HG02884 (cell line): ENCODE data around the gene DMXL2.
"Not testable (repeated sequence)": the region's sequence is repeated elsewhere in the genome, so short reads cannot be mapped to it uniquely, and the experiment has no call there.

ENCODE experiments used
- ATAC-seq: cut with Tn5 transposase; IDR thresholded peaks from one replicate; pipeline ENCODE4 v1.9.1; 2021; ENCODE audit warnings: mild to moderate bottlenecking, moderate library complexity; ENCODE audit not compliant: unreplicated experiment

The DMXL2 gene

GRCh38 chr15:51621936-51622603, 501 bp downstream of the DMXL2 start:
- ATAC-seq = peak; percentile 46

GRCh38 chr15:51621155-51621765, 1.3 kb downstream of the DMXL2 start:
- no peak for ATAC-seq

- ATAC-seq = no peak
Measured at GRCh38 chr15:51620641-51621040, 1.9 kb downstream of the DMXL2 start.

- no peak for ATAC-seq
Measured at GRCh38 chr15:51620122-51620521, 2.4 kb downstream of the DMXL2 start.

GRCh38 chr15:51619331-51620035, 3.1 kb downstream of the DMXL2 start:
- ATAC-seq = no peak

GRCh38 chr15:51617886-51618285, 4.7 kb downstream of the DMXL2 start:
- ATAC-seq = no peak

- no peak for ATAC-seq
Measured at GRCh38 chr15:51613951-51614350, 8.6 kb downstream of the DMXL2 start.

- not testable (repeated sequence) for ATAC-seq
Measured at GRCh38 chr15:51612669-51613068, 9.9 kb downstream of the DMXL2 start.

GRCh38 chr15:51603462-51603948, 19.1 kb downstream of the DMXL2 start:
- ATAC-seq = not testable (repeated sequence)

- ATAC-seq = no peak
Measured at GRCh38 chr15:51603002-51603401, 19.6 kb downstream of the DMXL2 start.

- ATAC-seq = no peak
Measured at GRCh38 chr15:51602484-51602883, 20.1 kb downstream of the DMXL2 start.

- no peak for ATAC-seq
Measured at GRCh38 chr15:51601801-51602200, 20.8 kb downstream of the DMXL2 start.

GRCh38 chr15:51600114-51600513, 22.5 kb downstream of the DMXL2 start:
- ATAC-seq = no peak

GRCh38 chr15:51589881-51590568, 32.5 kb downstream of the DMXL2 start:
- no peak for ATAC-seq

- ATAC-seq = no peak
Measured at GRCh38 chr15:51588966-51589365, 33.6 kb downstream of the DMXL2 start.

- ATAC-seq = no peak
Measured at GRCh38 chr15:51585986-51586385, 36.6 kb downstream of the DMXL2 start.

- ATAC-seq = no peak
Measured at GRCh38 chr15:51580982-51581381, 41.6 kb downstream of the DMXL2 start.

- no peak for ATAC-seq
Measured at GRCh38 chr15:51580385-51580784, 42.2 kb downstream of the DMXL2 start.

GRCh38 chr15:51579012-51579411, 43.6 kb downstream of the DMXL2 start:
- ATAC-seq = no peak

- no peak for ATAC-seq
Measured at GRCh38 chr15:51577636-51578304, 44.8 kb downstream of the DMXL2 start.
